Left ventricle myocardium superior (tissue), 1 donor: ENCODE results near the gene P4HA2. TPM values are rescaled to one million over a fixed set of nuclear protein-coding genes. Genes with fewer than 3 reads are reported as not detected.

Source experiments
- ATAC-seq: fragments of 200-7000 bp; cut with Tn5 transposase; one replicate; pipeline ENCODE4 v1.9.1; 2020; ENCODE audit warnings: mild to moderate bottlenecking, moderate library complexity
- DNase-seq: peaks from one replicate; pipeline ENCODE4 v3.0.0-alpha.2; 2020
- intact Hi-C: fragments of 100-400 bp; cut with micrococcal nuclease; formaldehyde crosslinking; loops from one replicate; pipeline ENCODE4 v1.11.0; 2022
- total RNA-seq: library from RNA; stranded (reverse); fragmentation: NEBNext Ultra II Directional; extraction: Animal tissue kit (Norgen Biotek cat#: 25700); gene quantifications from one replicate; pipeline ENCODE4 v1.2.1, GENCODE V29; 2021
- donor health status: DM: no; HTN: yes; CAD: no; lungs with severe emphysema.

P4HA2 gene
- total RNA-seq, 1 donor from 2014 or later = 78.4 TPM

GRCh38 chr5:132266031-132266835 is 38.6 kb upstream of the P4HA2 start:
- ATAC-seq (no peak), DNase-seq (no peak)
- intact Hi-C loops = no loop called here

- intact Hi-C loops = no loop called here
- ATAC-seq = peak; percentile 59
- peak; percentile 52 for DNase-seq
These were observed 37.8 kb upstream of the P4HA2 start for GRCh38 chr5:132265336-132266030.

GRCh38 chr5:132264546-132265335 is 37.1 kb upstream of the P4HA2 start:
- no peak for ATAC-seq
- DNase-seq = no peak
- intact Hi-C loops = no loop called here

- intact Hi-C loops = no loop called here
- ATAC-seq (no peak), DNase-seq (no peak)
These were observed 36.1 kb upstream of the P4HA2 start for GRCh38 chr5:132263548-132264261.

- ATAC-seq = no peak
- DNase-seq = no peak
- intact Hi-C loops = no loop called here
These were observed 35.4 kb upstream of the P4HA2 start for GRCh38 chr5:132262882-132263547.

GRCh38 chr5:132261881-132262845 is 34.5 kb upstream of the P4HA2 start:
- intact Hi-C loops = no loop called here
- no peak for ATAC-seq
- no peak for DNase-seq

GRCh38 chr5:132260714-132261551 is 33.3 kb upstream of the P4HA2 start:
- intact Hi-C loops = no loop called here
- DNase-seq (peak; percentile 54), ATAC-seq (peak; percentile 2)

GRCh38 chr5:132260051-132260450 is 32.4 kb upstream of the P4HA2 start:
- DNase-seq (no peak), ATAC-seq (no peak)
- intact Hi-C loops = no loop called here

- intact Hi-C loops = no loop called here
- ATAC-seq = peak; percentile 67
These were observed 31.6 kb upstream of the P4HA2 start for GRCh38 chr5:132259069-132259851.

GRCh38 chr5:132258102-132259068 is 30.7 kb upstream of the P4HA2 start:
- DNase-seq (no peak), ATAC-seq (peak; percentile 10)
- intact Hi-C loops = no loop called here

More at GRCh38 chr5:132259069-132259851, 31.6 kb upstream of the P4HA2 start:
- peak; percentile 81 for DNase-seq

GRCh38 chr5:132257131-132258101 is 29.8 kb upstream of the P4HA2 start, which contains the start of gene PDLIM4:
TSS of gene PDLIM4 (plus strand) at chr5:132257696. CDS start at chr5:132257735, 39 bp downstream.
- DNase-seq (peak; percentile 60), ATAC-seq (peak; percentile 34)
- intact Hi-C loops = no loop called here

- DNase-seq (no peak), ATAC-seq (no peak)
- intact Hi-C loops = no loop called here
These were observed 29.1 kb upstream of the P4HA2 start for GRCh38 chr5:132256783-132257130.

- ATAC-seq = no peak
These were observed 28.6 kb upstream of the P4HA2 start for GRCh38 chr5:132256086-132256782.

More at GRCh38 chr5:132256086-132256782, 28.6 kb upstream of the P4HA2 start:
- intact Hi-C loops = no loop called here
- DNase-seq = no peak
